Fibroblast of lung (primary cell): Measurements from ENCODE around the gene CMC1. TPM values are rescaled to one million over a fixed set of nuclear protein-coding genes. Genes with fewer than 3 reads are reported as not detected.
A peak's percentile ranks its signal among the peaks of the same experiment; 100 is the strongest.

Source experiments
- DNase-seq, 2 donors: peaks; one replicate each; pipeline versions ENCODE4 v3.0.0 to v3.0.0-alpha.2; 2010; ENCODE audit warnings: low read depth in 2 of 2
- H2AFZ ChIP-seq: 2 replicates; pipeline ENCODE4 v1.5.1; 2012; ENCODE audit warnings: low read length, control low read depth, inconsistent platforms
- H3K27ac ChIP-seq: 2 replicates; pipeline ENCODE4 v1.5.1; 2011; ENCODE audit warnings: low read length, control low read depth; ENCODE audit not compliant: insufficient read depth
- H3K27me3 ChIP-seq: 2 replicates; pipeline ENCODE4 v1.5.1; 2011; ENCODE audit warnings: mild to moderate bottlenecking, low read length; ENCODE audit not compliant: control insufficient read depth, insufficient read depth
- H3K36me3 ChIP-seq: 2 replicates; pipeline ENCODE4 v1.5.1; 2011; ENCODE audit warnings: low read length; ENCODE audit not compliant: control insufficient read depth, insufficient read depth
- H3K4me1 ChIP-seq: 2 replicates; pipeline ENCODE4 v1.5.1; 2011; ENCODE audit warnings: low read length; ENCODE audit not compliant: control insufficient read depth, insufficient read depth; ENCODE audit errors: extremely low read depth
- H3K4me2 ChIP-seq: 2 replicates; pipeline ENCODE4 v1.5.1; 2011; ENCODE audit warnings: low read length, control low read depth; ENCODE audit not compliant: insufficient read depth; ENCODE audit errors: extremely low read depth
- H3K4me3 ChIP-seq, 4 experiments: fragments of 200-600 bp in 1 of 4; sonication (generic) in 1 of 4; replicated peaks in 1 of 4; 2 replicates each; pipeline ENCODE4 v1.5.1; 2011 to 2016; ENCODE audit warnings: low read length in 4 of 4, low read depth in 3 of 4, mild to moderate bottlenecking in 3 of 4, control low read depth in 2 of 4, inconsistent platforms in 1 of 4, mixed read lengths in 1 of 4; ENCODE audit not compliant: insufficient read depth in 1 of 4; ENCODE audit errors: control extremely low read depth in 1 of 4
- H3K79me2 ChIP-seq: 2 replicates; pipeline ENCODE4 v1.5.1; 2012; ENCODE audit warnings: mild to moderate bottlenecking, low read length, inconsistent platforms; ENCODE audit not compliant: control insufficient read depth, insufficient read depth
- H3K9ac ChIP-seq: 2 replicates; pipeline ENCODE4 v1.5.1; 2011; ENCODE audit warnings: mild to moderate bottlenecking, low read length, control low read depth; ENCODE audit not compliant: insufficient read depth
- H3K9me3 ChIP-seq: 2 replicates; pipeline ENCODE4 v1.5.1; 2012; ENCODE audit warnings: low read depth, low read length; ENCODE audit not compliant: control insufficient read depth, insufficient read depth
- H4K20me1 ChIP-seq: 2 replicates; pipeline ENCODE4 v1.5.1; 2011; ENCODE audit warnings: low read length; ENCODE audit not compliant: control insufficient read depth, insufficient read depth; ENCODE audit errors: extremely low read depth
- EZH2 ChIP-seq: IDR thresholded peaks from 2 replicates; pipeline ENCODE4 v1.5.1; 2012; ENCODE audit warnings: low read length, control low read depth, mild to moderate bottlenecking; ENCODE audit errors: missing control alignments
- polyA plus RNA-seq, 2 donors: library from polyadenylated mRNA; depleted of rRNA in 1 of 2; stranded (reverse) in 1 of 2; unstranded in 1 of 2; fragments of >200 nt; gene quantifications; 2 replicates each; pipeline ENCODE4 v1.2.1, GENCODE V29; 2011 to 2012; ENCODE audit warnings: missing spikeins in 1 of 2
- total RNA-seq: library from RNA; depleted of rRNA; stranded (reverse); fragments of >200 nt; gene quantifications from 2 replicates; pipeline ENCODE4 v1.2.1, GENCODE V29; 2014
- TF ChIP-seq, protein P1 (sequence below), 2 donors: IDR thresholded peaks in 1 of 2; conservative IDR thresholded peaks in 1 of 2; 1 replicate in 1 of 2; 2 replicates in 1 of 2; pipeline ENCODE4 v1.5.1; 2011 to 2012; ENCODE audit warnings: low read length in 2 of 2, control low read depth in 1 of 2, inconsistent platforms in 1 of 2, low read depth in 1 of 2, mild to moderate bottlenecking in 1 of 2

CMC1 gene
- total and polyA plus RNA-seq, 2 donors (not counting 1 experiment from before 2014, with no cell fraction given) = 5.6 to 26.7 TPM

DNA sequence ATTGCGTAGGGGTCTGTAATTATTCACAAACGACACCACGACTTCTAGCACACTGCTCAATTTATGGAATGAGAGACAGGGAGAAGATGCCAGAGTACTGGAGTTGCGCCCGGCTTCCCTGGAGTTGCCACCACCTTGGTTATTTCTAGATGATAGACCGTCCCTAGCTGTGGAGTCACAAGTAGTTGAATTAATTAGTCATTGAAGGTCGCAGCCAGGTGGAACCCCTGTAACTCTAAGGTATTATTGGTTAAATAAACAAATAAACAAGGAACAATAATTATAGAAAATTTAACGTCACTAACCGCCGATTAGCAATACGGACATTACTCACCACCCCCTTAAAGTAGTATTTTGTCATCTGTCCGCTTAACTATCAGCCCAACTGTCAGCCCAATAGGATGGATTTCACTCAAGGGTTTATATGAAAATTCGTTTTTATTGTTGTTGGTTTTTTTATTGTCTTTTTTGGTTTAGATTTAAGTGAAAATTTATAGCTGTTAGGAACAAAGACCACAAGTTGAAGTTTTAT is 108.1 kb downstream of the CMC1 start:
- no peaks in the 10 kb centered on the region for H3K36me3 ChIP-seq
- no peaks in the 10 kb centered on the region for H3K27me3 ChIP-seq
- TF ChIP-seq, protein P1, sequence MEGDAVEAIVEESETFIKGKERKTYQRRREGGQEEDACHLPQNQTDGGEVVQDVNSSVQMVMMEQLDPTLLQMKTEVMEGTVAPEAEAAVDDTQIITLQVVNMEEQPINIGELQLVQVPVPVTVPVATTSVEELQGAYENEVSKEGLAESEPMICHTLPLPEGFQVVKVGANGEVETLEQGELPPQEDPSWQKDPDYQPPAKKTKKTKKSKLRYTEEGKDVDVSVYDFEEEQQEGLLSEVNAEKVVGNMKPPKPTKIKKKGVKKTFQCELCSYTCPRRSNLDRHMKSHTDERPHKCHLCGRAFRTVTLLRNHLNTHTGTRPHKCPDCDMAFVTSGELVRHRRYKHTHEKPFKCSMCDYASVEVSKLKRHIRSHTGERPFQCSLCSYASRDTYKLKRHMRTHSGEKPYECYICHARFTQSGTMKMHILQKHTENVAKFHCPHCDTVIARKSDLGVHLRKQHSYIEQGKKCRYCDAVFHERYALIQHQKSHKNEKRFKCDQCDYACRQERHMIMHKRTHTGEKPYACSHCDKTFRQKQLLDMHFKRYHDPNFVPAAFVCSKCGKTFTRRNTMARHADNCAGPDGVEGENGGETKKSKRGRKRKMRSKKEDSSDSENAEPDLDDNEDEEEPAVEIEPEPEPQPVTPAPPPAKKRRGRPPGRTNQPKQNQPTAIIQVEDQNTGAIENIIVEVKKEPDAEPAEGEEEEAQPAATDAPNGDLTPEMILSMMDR (conservative IDR thresholded peaks at IDR 0.05 in 1 of 2, IDR thresholded peaks at IDR 0.05 in 1 of 2; ENCODE audit: low read depth in 1 of 2, low read length in 2 of 2) = no peak
- no peak for TF ChIP-seq EZH2
- H3K4me1 ChIP-seq = peaks cover 3% of the 10 kb centered on the region
- peak overlapping the region; percentile 99 for H3K27ac ChIP-seq
- no peak for DNase-seq
- peak overlapping the region; percentile 79 to 99 (median 90) for H3K4me3 ChIP-seq
- peak overlapping the region; percentile 56 for H2AFZ ChIP-seq
- no peaks in the 10 kb centered on the region for H3K9me3 ChIP-seq
- H3K79me2 ChIP-seq = peaks cover 29% of the 10 kb centered on the region
- peak overlapping the region; percentile 79 for H3K4me2 ChIP-seq
- H3K9ac ChIP-seq = peak overlapping the region; percentile 97
- no peaks in the 10 kb centered on the region for H4K20me1 ChIP-seq

Other genes starting within 250 kb of the CMC1 start
- gene ZCWPW2, start 107.1 kb downstream of the CMC1 start, total RNA-seq = 1.0 and 1.7 TPM in 2 replicates
- gene ZCWPW2, start 107.1 kb downstream of the CMC1 start, polyA plus RNA-seq = 0.36 and 0.68 TPM in 2 replicates
- 182 and 183 TPM in 2 replicates for gene AZI2, start 107.2 kb downstream of the CMC1 start, total RNA-seq
- gene AZI2, start 107.2 kb downstream of the CMC1 start, polyA plus RNA-seq = 131 and 202 TPM in 2 replicates